Neutrophil (primary cell): ENCODE data around the gene ZNF330.

Experiments
- H3K27ac ChIP-seq: fragments of 200-600 bp; sonication (generic); 2 replicates; pipeline ENCODE4 v1.5.1; 2016; ENCODE audit warnings: mild to moderate bottlenecking, moderate library complexity
- H3K27me3 ChIP-seq: fragments of 200-600 bp; sonication (generic); 2 replicates; pipeline ENCODE4 v1.6.0; 2016; ENCODE audit warnings: mild to moderate bottlenecking
- H3K36me3 ChIP-seq: fragments of 200-600 bp; sonication (generic); 2 replicates; pipeline ENCODE4 v1.5.1; 2017
- H3K4me1 ChIP-seq, 2 experiments: fragments of 200-600 bp in 1 of 2; sonication (generic) in 1 of 2; 1 replicate in 1 of 2; 2 replicates in 1 of 2; pipeline versions ENCODE4 v1.5.1 to v1.6.1; 2013 to 2016; ENCODE audit warnings: low read depth in 1 of 2, low read length in 1 of 2, mild to moderate bottlenecking in 1 of 2, moderate library complexity in 1 of 2; ENCODE audit not compliant: control insufficient read depth in 1 of 2, insufficient read depth in 1 of 2
- H3K4me3 ChIP-seq, 2 experiments: fragments of 200-600 bp in 1 of 2; sonication (generic) in 1 of 2; 1 replicate in 1 of 2; 2 replicates in 1 of 2; pipeline ENCODE4 v1.5.1; 2013 to 2016; ENCODE audit warnings: low read depth in 1 of 2, low read length in 1 of 2, mild to moderate bottlenecking in 1 of 2, moderate library complexity in 1 of 2
- H3K9me3 ChIP-seq: fragments of 200-600 bp; sonication (generic); 2 replicates; pipeline ENCODE4 v1.5.1; 2016
- CTCF ChIP-seq: fragments of 200-600 bp; sonication (generic); IDR thresholded peaks from 2 replicates; pipeline ENCODE4 v1.5.1; 2016; ENCODE audit warnings: antibody characterized with exemption

Gene ZNF330

GRCh38 chr4:141192564-141192963, 28.1 kb upstream of the ZNF330 start:
- TF ChIP-seq CTCF = no peak
- Histone ChIP-seq H3K27ac (no peak overlapping the region), H3K4me3 (no peak overlapping the region)

GRCh38 chr4:141193516-141194034, 27.1 kb upstream of the ZNF330 start:
- no peak for TF ChIP-seq CTCF
- no peaks in the 10 kb centered on the region for H3K36me3 ChIP-seq
- H3K4me3 ChIP-seq = no peak overlapping the region
- no peaks in the 10 kb centered on the region for H3K9me3 ChIP-seq
- no peak overlapping the region for H3K27ac ChIP-seq
- no peaks in the 10 kb centered on the region for H3K27me3 ChIP-seq
- no peaks in the 10 kb centered on the region for H3K4me1 ChIP-seq

More at GRCh38 chr4:141192564-141192963, 28.1 kb upstream of the ZNF330 start:
- Histone ChIP-seq H3K9me3 (no peaks in the 10 kb centered on the region), H3K4me1 (no peaks in the 10 kb centered on the region), H3K36me3 (no peaks in the 10 kb centered on the region), H3K27me3 (no peaks in the 10 kb centered on the region)

- H3K36me3 ChIP-seq = no peaks in the 10 kb centered on the region
- H3K4me3 ChIP-seq = no peak overlapping the region
- TF ChIP-seq CTCF = no peak
- H3K27ac ChIP-seq = no peak overlapping the region
- no peaks in the 10 kb centered on the region for H3K27me3 ChIP-seq
- H3K4me1 ChIP-seq = no peaks in the 10 kb centered on the region
- no peaks in the 10 kb centered on the region for H3K9me3 ChIP-seq
Measured at GRCh38 chr4:141195095-141195707, 25.5 kb upstream of the ZNF330 start.

- H3K4me3 ChIP-seq = no peak overlapping the region
Measured at GRCh38 chr4:141196227-141196933, 24.3 kb upstream of the ZNF330 start.

GRCh38 chr4:141207961-141208360, 12.7 kb upstream of the ZNF330 start:
- Histone ChIP-seq H3K9me3 (no peaks in the 10 kb centered on the region), H3K27ac (no peak overlapping the region), H3K4me1 (no peaks in the 10 kb centered on the region), H3K36me3 (no peaks in the 10 kb centered on the region), H3K27me3 (peaks cover 5% of the 10 kb centered on the region), H3K4me3 (no peak overlapping the region)
- no peak for TF ChIP-seq CTCF

More at GRCh38 chr4:141196227-141196933, 24.3 kb upstream of the ZNF330 start:
- Histone ChIP-seq H3K36me3 (no peaks in the 10 kb centered on the region), H3K9me3 (no peaks in the 10 kb centered on the region), H3K27ac (no peak overlapping the region), H3K27me3 (no peaks in the 10 kb centered on the region), H3K4me1 (no peaks in the 10 kb centered on the region)
- no peak for TF ChIP-seq CTCF
